HCT116 (cell line): ENCODE results near the gene ZNF445. TPM values are rescaled to one million over a fixed set of nuclear protein-coding genes. Genes with fewer than 3 reads are reported as not detected.
A peak's percentile ranks its signal among the peaks of the same experiment; 100 is the strongest.

ENCODE experiments used
- ATAC-seq: fragments of 200-7000 bp; cut with Tn5 transposase; 2 replicates; pipeline ENCODE4 v1.9.1; 2020; ENCODE audit warnings: mild to moderate bottlenecking, moderate library complexity
- BruUV-seq: library from RNA; stranded (reverse); fragments of 400-500 nt; replicated peaks from 2 replicates; lab custom pipeline; 2021; lab: Mats Ljungman, UMichigan
- CTCF ChIA-PET: fragments of 300-600 bp; sonication (Branson Sonifier 250); formaldehyde crosslinking; loops from one replicate; lab custom pipeline; 2021; ENCODE audit warnings: antibody characterized with exemption; lab: Charles Lee
- POLR2A ChIA-PET: fragments of 300-600, 350-600 bp; sonication (Branson Sonifier 250); formaldehyde crosslinking; loops from one replicate; lab custom pipeline; 2021; ENCODE audit warnings: antibody characterized with exemption; lab: Charles Lee
- RAD21 ChIA-PET, 2 experiments: fragments of 300-600 bp; sonication (Branson Sonifier 250); formaldehyde crosslinking; loops; one replicate each; lab custom pipeline; 2023; ENCODE audit warnings: low total read pairs in 2 of 2; ENCODE audit not compliant: uncharacterized antibody in 2 of 2, unreplicated experiment in 2 of 2, low non-redundant PET in 1 of 2; lab: Charles Lee
- DNase-seq: peaks from one replicate; pipeline ENCODE4 v3.0.0-alpha.2; 2010; ENCODE audit warnings: low read depth, low spot score
- H2AFZ ChIP-seq: fragments of 200-600 bp; shearing (Covaris generic), sonication (generic); 2 replicates; pipeline ENCODE4 v1.6.1; 2017; ENCODE audit warnings: low read depth, mixed run types, mixed read lengths, antibody characterized with exemption, low read length; ENCODE audit not compliant: poor library complexity, severe bottlenecking
- H3K27ac ChIP-seq: 2 replicates; pipeline ENCODE4 v1.5.1; 2012; ENCODE audit warnings: low read depth, low read length
- H3K27me3 ChIP-seq: fragments of 200-600 bp; sonication (generic); 2 replicates; pipeline ENCODE4 v1.6.1; 2016; ENCODE audit warnings: mixed run types, low read length, mixed read lengths; ENCODE audit not compliant: insufficient read depth
- H3K36me3 ChIP-seq, 2 experiments: fragments of 200-500 bp in 1 of 2; fragments of 200-600 bp in 1 of 2; sonication (Bioruptor generic) in 1 of 2; sonication (generic) in 1 of 2; 2 replicates each; pipeline versions ENCODE4 v1.5.1 to v1.6.1; 2014 to 2016; ENCODE audit warnings: low read length in 2 of 2, inconsistent platforms in 1 of 2, mixed read lengths in 1 of 2, mixed run types in 1 of 2; ENCODE audit not compliant: insufficient read depth in 2 of 2, control insufficient read depth in 1 of 2
- H3K4me1 ChIP-seq, 2 experiments: fragments of 200-600 bp in 1 of 2; sonication (generic) in 1 of 2; 2 replicates each; pipeline versions ENCODE4 v1.5.1 to v1.6.1; 2012 to 2017; ENCODE audit warnings: low read length in 2 of 2, inconsistent platforms in 1 of 2, mild to moderate bottlenecking in 1 of 2, mixed read lengths in 1 of 2, mixed run types in 1 of 2, moderate library complexity in 1 of 2; ENCODE audit not compliant: insufficient read depth in 2 of 2, control insufficient read depth in 1 of 2
- H3K4me2 ChIP-seq: fragments of 200-600 bp; sonication (generic); 2 replicates; pipeline ENCODE4 v1.6.1; 2017; ENCODE audit warnings: mixed run types, low read length, mixed read lengths
- H3K4me3 ChIP-seq, 2 experiments: fragments of 200-600 bp in 1 of 2; sonication (generic) in 1 of 2; replicated peaks in 1 of 2; 2 replicates each; pipeline ENCODE4 v1.5.1; 2011 to 2016; ENCODE audit warnings: low read length in 2 of 2, control low read depth in 1 of 2, low read depth in 1 of 2, mild to moderate bottlenecking in 1 of 2, mixed read lengths in 1 of 2, mixed run types in 1 of 2
- H3K79me2 ChIP-seq: fragments of 200-600 bp; sonication (generic); 2 replicates; pipeline ENCODE4 v1.6.1; 2017; ENCODE audit warnings: mild to moderate bottlenecking, mixed run types, low read length, moderate library complexity, mixed read lengths; ENCODE audit not compliant: insufficient read depth
- H3K9ac ChIP-seq: fragments of 200-600 bp; sonication (generic); 2 replicates; pipeline ENCODE4 v1.6.1; 2016; ENCODE audit warnings: low read length, mixed read lengths
- H3K9me2 ChIP-seq: fragments of 200-600 bp; sonication (generic), shearing (Covaris generic); 2 replicates; pipeline ENCODE4 v1.6.1; 2017; ENCODE audit warnings: mixed run types, mild to moderate bottlenecking, moderate library complexity; ENCODE audit not compliant: insufficient read depth
- H3K9me3 ChIP-seq, 2 experiments: fragments of 200-500 bp in 1 of 2; fragments of 200-600 bp in 1 of 2; sonication (Bioruptor generic) in 1 of 2; sonication (generic) in 1 of 2; 2 replicates each; pipeline ENCODE4 v1.6.1; 2014 to 2017; ENCODE audit warnings: low read length in 2 of 2, mixed read lengths in 2 of 2, inconsistent platforms in 1 of 2, low read depth in 1 of 2, mild to moderate bottlenecking in 1 of 2, mixed run types in 1 of 2, moderate library complexity in 1 of 2; ENCODE audit not compliant: control insufficient read depth in 1 of 2, insufficient read depth in 1 of 2
- H4K20me1 ChIP-seq: fragments of 200-600 bp; sonication (generic), shearing (Covaris generic); 2 replicates; pipeline ENCODE4 v1.6.1; 2017; ENCODE audit warnings: mixed run types, mild to moderate bottlenecking, moderate library complexity; ENCODE audit not compliant: insufficient read depth
- CBX3 ChIP-seq: IDR thresholded peaks from 2 replicates; pipeline ENCODE4 v1.6.1; 2012; ENCODE audit warnings: low read depth
- JUND ChIP-seq: IDR thresholded peaks from 2 replicates; pipeline ENCODE4 v1.6.1; 2012
- POLR2A ChIP-seq: IDR thresholded peaks from 2 replicates; pipeline ENCODE4 v1.7.0; 2011; ENCODE audit warnings: borderline replicate concordance; ENCODE audit not compliant: insufficient read depth, insufficient read length; ENCODE audit errors: extremely low read depth
- POLR2AphosphoS5 ChIP-seq: IDR thresholded peaks from 2 replicates; pipeline ENCODE4 v1.6.1; 2011; ENCODE audit warnings: mild to moderate bottlenecking, low read depth, low read length, moderate library complexity
- TCF7L2 ChIP-seq: IDR thresholded peaks from 2 replicates; pipeline ENCODE4 v1.7.0; 2011; ENCODE audit warnings: borderline replicate concordance, inconsistent platforms; ENCODE audit not compliant: insufficient read depth, insufficient read length; ENCODE audit errors: extremely low read depth
- intact Hi-C: fragments of 100-400 bp; cut with micrococcal nuclease; formaldehyde crosslinking; loops from 2 replicates; pipeline ENCODE4 v1.10.0; 2022
- total RNA-seq: library from RNA; stranded (reverse); gene quantifications from one replicate; pipeline ENCODE4 v1.2.1, GENCODE V29; 2021; ENCODE audit not compliant: unreplicated experiment
- TF ChIP-seq, protein P1 (sequence below): IDR thresholded peaks from 2 replicates; pipeline ENCODE4 v1.6.1; 2012

ZNF445 gene
- total RNA-seq, 1 experiment from 2014 or later: 19.9 TPM

GRCh38 chr3:44509393-44509921 lies 32.0 kb upstream of the ZNF445 start:
- RAD21 ChIA-PET: no interaction called here
- H4K20me1 ChIP-seq: no peaks in the 10 kb centered on the region
- peak overlapping the region; percentile 65 for H3K4me2 ChIP-seq
- peak overlapping the region; percentile 78 for H3K9ac ChIP-seq
- TF ChIP-seq, protein P1, sequence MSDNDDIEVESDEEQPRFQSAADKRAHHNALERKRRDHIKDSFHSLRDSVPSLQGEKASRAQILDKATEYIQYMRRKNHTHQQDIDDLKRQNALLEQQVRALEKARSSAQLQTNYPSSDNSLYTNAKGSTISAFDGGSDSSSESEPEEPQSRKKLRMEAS: 0 out of 2 replicates have a peak, but pooled peaks have one; percentile 21
- TF ChIP-seq POLR2A: no peak
- no peaks in the 10 kb centered on the region for H3K27me3 ChIP-seq
- H2AFZ ChIP-seq: no peak overlapping the region
- no TSS peak for BruUV-seq
- 0 out of 2 replicates have a peak, but pooled peaks cover 3% of the 10 kb centered on the region for H3K9me2 ChIP-seq
- H3K4me1 ChIP-seq: peaks cover 6 to 17% of the 10 kb centered on the region in 2 experiments; a peak in 3 of 4 replicates
- peaks cover 0 to 6% of the 10 kb centered on the region in 2 experiments; a peak in 2 of 4 replicates for H3K36me3 ChIP-seq
- intact Hi-C loops: no loop called here
- POLR2A ChIA-PET: no interaction called here
- H3K79me2 ChIP-seq: peaks cover 55% of the 10 kb centered on the region
- CTCF ChIA-PET: no interaction called here
- ATAC-seq: no peak
- no peaks in the 10 kb centered on the region for H3K9me3 ChIP-seq
- DNase-seq: no peak
- peak overlapping the region; percentile 68 to 74 for H3K4me3 ChIP-seq
- peak overlapping the region; percentile 58; the same call in 1 of the 2 replicates for H3K27ac ChIP-seq

DNA sequence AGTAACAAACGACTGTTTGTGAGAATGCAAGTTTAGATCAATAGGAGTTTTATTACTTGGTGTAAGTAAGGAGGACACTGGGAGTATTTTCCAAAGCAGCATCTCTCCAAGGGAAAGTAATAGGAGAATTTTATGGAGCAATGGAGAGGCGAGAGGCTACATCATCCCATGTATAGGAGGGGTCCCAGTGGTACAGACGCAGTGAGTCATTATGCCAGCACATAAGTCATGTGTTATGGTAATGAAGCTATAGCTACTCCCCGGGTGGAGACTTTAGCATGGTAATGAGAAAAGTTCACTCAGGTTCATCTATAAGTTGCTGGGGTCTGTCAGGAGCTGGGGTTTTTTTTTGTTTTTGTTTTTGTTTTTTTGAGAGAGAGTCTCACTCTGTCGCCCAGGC lies 29.5 kb upstream of the ZNF445 start:
- Histone ChIP-seq H2AFZ (no peak overlapping the region), H4K20me1 (no peaks in the 10 kb centered on the region), H3K36me3 (peaks cover 0 to 11% of the 10 kb centered on the region in 2 experiments; a peak in 2 of 4 replicates), H3K27ac (no peak overlapping the region), H3K9me3 (peaks cover 0 to 6% of the 10 kb centered on the region in 2 experiments; a peak in 1 of 4 replicates), H3K4me1 (peaks cover 6 to 17% of the 10 kb centered on the region in 2 experiments; a peak in 3 of 4 replicates), H3K4me3 (no peak overlapping the region), H3K4me2 (no peak overlapping the region), H3K27me3 (no peaks in the 10 kb centered on the region), H3K9ac (no peak overlapping the region), H3K79me2 (peaks cover 70% of the 10 kb centered on the region), H3K9me2 (0 out of 2 replicates have a peak, but pooled peaks cover 3% of the 10 kb centered on the region)
- ATAC-seq (no peak), DNase-seq (no peak)
- intact Hi-C loops: no loop called here
- TF ChIP-seq TCF7L2 (no peak), CBX3 (no peak), JUND (no peak), POLR2AphosphoS5 (no peak)
- ChIA-PET POLR2A (no interaction called here), CTCF (no interaction called here), RAD21 (no interaction called here)
- BruUV-seq: no TSS peak
